HG03571 (cell line): ENCODE measurements around the gene MDM2.
A peak's percentile ranks its signal among the peaks of the same experiment; 100 is the strongest.

Experiments used
- ATAC-seq: cut with Tn5 transposase; IDR thresholded peaks from one replicate; pipeline ENCODE4 v1.9.1; 2021; ENCODE audit not compliant: unreplicated experiment

MDM2 gene

GRCh38 chr12:68870443-68870842, 62.5 kb downstream of the MDM2 start:
- ATAC-seq = no peak

GRCh38 chr12:68871396-68871795, 63.4 kb downstream of the MDM2 start:
- no peak for ATAC-seq

- peak; percentile 47 for ATAC-seq
Measured at GRCh38 chr12:68871921-68872320, 63.9 kb downstream of the MDM2 start.

GRCh38 chr12:68873316-68873715, 65.3 kb downstream of the MDM2 start:
- ATAC-seq = no peak

- ATAC-seq = no peak
Measured at GRCh38 chr12:68876461-68876860, 68.5 kb downstream of the MDM2 start.

GRCh38 chr12:68877583-68877982, 69.6 kb downstream of the MDM2 start:
- ATAC-seq = no peak

GRCh38 chr12:68878283-68878682, 70.3 kb downstream of the MDM2 start:
- no peak for ATAC-seq

- no peak for ATAC-seq
Measured at GRCh38 chr12:68878846-68879245, 70.9 kb downstream of the MDM2 start.

GRCh38 chr12:68880660-68881325, 72.8 kb downstream of the MDM2 start:
- no peak for ATAC-seq

GRCh38 chr12:68882251-68882964, 74.4 kb downstream of the MDM2 start:
- ATAC-seq = no peak

GRCh38 chr12:68883151-68883550, 75.2 kb downstream of the MDM2 start:
- ATAC-seq = no peak

- ATAC-seq = no peak
Measured at GRCh38 chr12:68884251-68884650, 76.3 kb downstream of the MDM2 start.

GRCh38 chr12:68885381-68885780, 77.4 kb downstream of the MDM2 start:
- ATAC-seq = no peak

- no peak for ATAC-seq
Measured at GRCh38 chr12:68886636-68887572, 78.9 kb downstream of the MDM2 start.

- ATAC-seq = no peak
Measured at GRCh38 chr12:68887641-68888040, 79.7 kb downstream of the MDM2 start.

GRCh38 chr12:68888243-68888642, 80.3 kb downstream of the MDM2 start:
- no peak for ATAC-seq

GRCh38 chr12:68890701-68891113, 82.7 kb downstream of the MDM2 start:
- no peak for ATAC-seq

GRCh38 chr12:68891141-68891540, 83.2 kb downstream of the MDM2 start:
- no peak for ATAC-seq

GRCh38 chr12:68893201-68893600, 85.2 kb downstream of the MDM2 start:
- no peak for ATAC-seq

GRCh38 chr12:68893741-68894140, 85.8 kb downstream of the MDM2 start:
- ATAC-seq = no peak

GRCh38 chr12:68894276-68894855, 86.4 kb downstream of the MDM2 start:
- ATAC-seq = no peak
